Measurements from ENCODE around the gene B4GALNT3.

DNA sequence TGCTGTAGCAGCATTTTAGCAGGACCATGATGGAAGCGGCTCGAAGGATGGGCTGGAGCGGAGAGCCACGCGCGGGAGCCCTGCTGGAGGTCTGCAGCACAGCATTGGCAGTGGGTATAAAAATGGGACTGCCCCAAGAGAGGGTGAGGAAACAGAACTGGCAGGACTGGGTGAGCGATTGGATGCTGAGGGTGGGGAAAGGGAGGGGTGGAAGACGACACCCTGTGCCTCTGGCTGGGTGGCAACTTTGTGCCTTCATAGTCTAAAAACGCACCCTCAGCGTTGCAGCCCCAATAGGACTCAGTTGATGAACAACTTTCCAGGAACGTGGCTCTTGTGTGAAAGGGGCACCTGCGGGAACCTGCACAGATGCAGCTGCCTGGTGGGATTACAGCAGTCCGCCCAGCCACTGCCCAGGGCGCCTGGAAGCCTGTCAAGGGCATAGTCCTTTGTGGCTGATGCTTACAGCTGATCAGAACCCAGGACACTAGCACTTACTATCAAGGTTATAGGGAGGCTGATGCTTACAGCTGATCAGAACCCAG is 130.5 kb downstream of the B4GALNT3 start:
- TF ChIP-seq POLR2A (IDR thresholded peaks at IDR 0.05; ENCODE audit: extremely low read depth, insufficient read length) (no peak), CTCF (IDR thresholded peaks at IDR 0.05; ENCODE audit: low read depth, low read length) (no peak)
- TF ChIP-seq, protein P1, sequence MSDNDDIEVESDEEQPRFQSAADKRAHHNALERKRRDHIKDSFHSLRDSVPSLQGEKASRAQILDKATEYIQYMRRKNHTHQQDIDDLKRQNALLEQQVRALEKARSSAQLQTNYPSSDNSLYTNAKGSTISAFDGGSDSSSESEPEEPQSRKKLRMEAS (IDR thresholded peaks at IDR 0.05; ENCODE audit: low read depth, low read length): no peak

Measured in NB4 (cell line).